Naive thymus-derived CD4-positive, alpha-beta T cell (primary cell): ENCODE results near the gene PPP5C. TPM values are rescaled to one million over a fixed set of nuclear protein-coding genes. Genes with fewer than 3 reads are reported as not detected.

Experiments used
- ATAC-seq: fragments of 150-1000 bp; cut with Tn5 transposase; 2 replicates; pipeline ENCODE4 v1.10.0; 2021; ENCODE audit warnings: mild to moderate bottlenecking, moderate library complexity
- CTCF ChIA-PET: fragments of 350-600 bp; sonication (Branson Sonifier 250); formaldehyde crosslinking; loops from one replicate; lab custom pipeline; 2021; ENCODE audit warnings: antibody characterized with exemption; lab: Charles Lee
- POLR2A ChIA-PET: fragments of 350-600 bp; sonication (Branson Sonifier 250); formaldehyde crosslinking; loops from one replicate; lab custom pipeline; 2021; ENCODE audit warnings: antibody characterized with exemption, inconsistent platforms; lab: Charles Lee
- DNase-seq, 9 donors: peaks; one replicate each; pipeline versions ENCODE4 v3.0.0 to v3.0.0-alpha.2; 2020 to 2022; ENCODE audit warnings: mixed read lengths in 1 of 9
- H3K27ac ChIP-seq: one replicate; pipeline ENCODE4 v1.7.0; 2013; ENCODE audit warnings: mild to moderate bottlenecking, low read depth, low read length, moderate library complexity
- H3K27me3 ChIP-seq, 2 donors: one replicate each; pipeline ENCODE4 v1.7.0; 2013; ENCODE audit warnings: low read length in 2 of 2, mild to moderate bottlenecking in 2 of 2, moderate library complexity in 2 of 2; ENCODE audit not compliant: control insufficient read depth in 2 of 2, insufficient read depth in 2 of 2
- H3K36me3 ChIP-seq, 3 experiments: 1 replicate in 2 of 3; 2 replicates in 1 of 3; pipeline ENCODE4 v1.7.0; 2013; ENCODE audit warnings: low read length in 3 of 3, mild to moderate bottlenecking in 3 of 3, moderate library complexity in 1 of 3; ENCODE audit not compliant: insufficient read depth in 3 of 3, control insufficient read depth in 2 of 3
- H3K4me1 ChIP-seq, 2 donors: one replicate each; pipeline ENCODE4 v1.7.0; 2013; ENCODE audit warnings: low read length in 2 of 2, mild to moderate bottlenecking in 2 of 2, moderate library complexity in 1 of 2; ENCODE audit not compliant: control insufficient read depth in 2 of 2, insufficient read depth in 2 of 2
- H3K4me3 ChIP-seq: 2 replicates; pipeline ENCODE4 v1.7.0; 2013; ENCODE audit warnings: mild to moderate bottlenecking, low read length
- H3K9me3 ChIP-seq, 3 experiments: 1 replicate in 2 of 3; 2 replicates in 1 of 3; pipeline ENCODE4 v1.7.0; 2013; ENCODE audit warnings: low read length in 3 of 3; ENCODE audit not compliant: control insufficient read depth in 2 of 3
- H3K27ac Mint-ChIP-seq, 9 donors: one replicate each; pipeline ENCODE4 v1.8.0; 2020 to 2022; ENCODE audit warnings: mixed read lengths in 9 of 9, mild to moderate bottlenecking in 8 of 9, moderate library complexity in 5 of 9, inconsistent platforms in 2 of 9
- H3K27me3 Mint-ChIP-seq, 5 donors: one replicate each; pipeline ENCODE4 v1.8.0; 2021 to 2022; ENCODE audit warnings: mixed read lengths in 5 of 5, mild to moderate bottlenecking in 1 of 5
- H3K36me3 Mint-ChIP-seq, 5 donors: one replicate each; pipeline ENCODE4 v1.8.0; 2020 to 2022; ENCODE audit warnings: mixed read lengths in 5 of 5, mild to moderate bottlenecking in 3 of 5, inconsistent platforms in 1 of 5
- H3K4me1 Mint-ChIP-seq, 7 donors: one replicate each; pipeline ENCODE4 v1.8.0; 2020 to 2022; ENCODE audit warnings: mixed read lengths in 7 of 7, mild to moderate bottlenecking in 3 of 7, inconsistent platforms in 1 of 7
- H3K4me3 Mint-ChIP-seq, 10 donors: one replicate each; pipeline ENCODE4 v1.8.0; 2020 to 2022; ENCODE audit warnings: mild to moderate bottlenecking in 10 of 10, mixed read lengths in 10 of 10, moderate library complexity in 6 of 10, inconsistent platforms in 2 of 10
- H3K9me3 Mint-ChIP-seq, 11 donors: one replicate each; pipeline ENCODE4 v1.8.0; 2020 to 2022; ENCODE audit warnings: mixed read lengths in 11 of 11, mild to moderate bottlenecking in 4 of 11, inconsistent platforms in 1 of 11, moderate library complexity in 1 of 11
- intact Hi-C, 2 donors: fragments of 100-400 bp; cut with micrococcal nuclease; formaldehyde crosslinking; loops; one replicate each; pipeline ENCODE4 v1.15.1; 2023
- polyA plus RNA-seq, 2 donors: library from polyadenylated mRNA; unstranded; fragments of 300-500 nt; fragmentation: Illumina TruSeq; gene quantifications; one replicate each; pipeline ENCODE4 v1.2.3, GENCODE V29; 2021
- total RNA-seq, 6 experiments: library from RNA in 5 of 6; stranded (reverse) in 5 of 6; gene quantifications; 1 replicate in 5 of 6; 2 replicates in 1 of 6; pipeline ENCODE4 v1.2.3 and lab custom pipeline; 2021 to 2026

The PPP5C gene
- total and polyA plus RNA-seq, 7 experiments from 2014 or later: 17.4 to 107 (median 44.7) TPM

- ATAC-seq: no peak
- intact Hi-C loops: no loop called here
- no peak overlapping the region for H3K27ac ChIP-seq
- H3K27ac Mint-ChIP-seq: peak overlapping the region in 1 of 9 donors; percentile 55
- H3K36me3 Mint-ChIP-seq: peaks cover 7 to 25% (median 11%) of the 10 kb centered on the region in 5 donors
- no peak overlapping the region for H3K4me3 Mint-ChIP-seq
- ChIA-PET CTCF (interaction anchor here (0.6 kb wide), 1 partner anchor 192 kb away, joined by 3 read pairs; no protein-coding TSS in a partner anchor), POLR2A (no interaction called here)
- peaks cover 0 to 23% (median 0%) of the 10 kb centered on the region in 3 experiments for H3K36me3 ChIP-seq
- no peaks in the 10 kb centered on the region for H3K9me3 ChIP-seq
- no peaks in the 10 kb centered on the region for H3K27me3 Mint-ChIP-seq
- no peak for DNase-seq
- no peak overlapping the region for H3K4me3 ChIP-seq
- H3K4me1 ChIP-seq: peaks cover 8% of the 10 kb centered on the region in 2 donors
- H3K4me1 Mint-ChIP-seq: peaks cover 18 to 60% (median 47%) of the 10 kb centered on the region in 7 donors
- H3K27me3 ChIP-seq: no peaks in the 10 kb centered on the region
- no peaks in the 10 kb centered on the region for H3K9me3 Mint-ChIP-seq
Observed at GRCh38 chr19:46365561-46365960, 18.7 kb downstream of the PPP5C start.

- H3K27me3 ChIP-seq: no peaks in the 10 kb centered on the region
- peaks cover 4 to 12% of the 10 kb centered on the region in 2 donors for H3K4me1 ChIP-seq
- no peak overlapping the region for H3K4me3 ChIP-seq
- ChIA-PET CTCF (interaction anchor here (0.6 kb wide), 1 partner anchor 175 kb away, joined by 3 read pairs; no protein-coding TSS in a partner anchor), POLR2A (no interaction called here)
- Mint-ChIP-seq H3K27me3 (no peaks in the 10 kb centered on the region), H3K4me1 (peaks cover 20 to 63% (median 51%) of the 10 kb centered on the region in 7 donors), H3K9me3 (no peaks in the 10 kb centered on the region), H3K4me3 (no peak overlapping the region), H3K36me3 (peaks cover 7 to 29% (median 11%) of the 10 kb centered on the region in 5 donors), H3K27ac (peak overlapping the region in 1 of 9 donors; percentile 21)
- DNase-seq (no peak), ATAC-seq (no peak)
- no peaks in the 10 kb centered on the region for H3K9me3 ChIP-seq
- intact Hi-C loops: no loop called here
- H3K27ac ChIP-seq: no peak overlapping the region
- H3K36me3 ChIP-seq: peaks cover 0 to 23% (median 0%) of the 10 kb centered on the region in 3 experiments
Observed at GRCh38 chr19:46366620-46367292, 19.9 kb downstream of the PPP5C start.

- CTCF ChIA-PET: interaction anchor here (0.9 kb wide), 1 partner anchor 21 kb away, joined by 3 read pairs; the partner anchor contains the start of gene PPP5C
- no peak for ATAC-seq
- H3K4me1 ChIP-seq: peaks cover 4 to 8% of the 10 kb centered on the region in 2 donors
- no peak overlapping the region for H3K4me3 ChIP-seq
- H3K27ac Mint-ChIP-seq: peak overlapping the region in 1 of 9 donors; percentile 21
- no peak overlapping the region for H3K4me3 Mint-ChIP-seq
- H3K9me3 Mint-ChIP-seq: no peaks in the 10 kb centered on the region
- intact Hi-C loops: no loop called here
- peaks cover 5 to 29% (median 11%) of the 10 kb centered on the region in 5 donors for H3K36me3 Mint-ChIP-seq
- no peak for DNase-seq
- H3K9me3 ChIP-seq: no peaks in the 10 kb centered on the region
- H3K36me3 ChIP-seq: peaks cover 0 to 23% (median 0%) of the 10 kb centered on the region in 3 experiments
- H3K27me3 ChIP-seq: no peaks in the 10 kb centered on the region
- H3K27ac ChIP-seq: no peak overlapping the region
- H3K27me3 Mint-ChIP-seq: no peaks in the 10 kb centered on the region
- peaks cover 22 to 65% (median 52%) of the 10 kb centered on the region in 7 donors for H3K4me1 Mint-ChIP-seq
- POLR2A ChIA-PET: no interaction called here
Observed at GRCh38 chr19:46367426-46367825, 20.5 kb downstream of the PPP5C start.

- Mint-ChIP-seq H3K4me3 (no peak overlapping the region), H3K36me3 (peaks cover 5 to 29% (median 11%) of the 10 kb centered on the region in 5 donors), H3K27me3 (no peaks in the 10 kb centered on the region), H3K27ac (no peak overlapping the region), H3K4me1 (peaks cover 22 to 66% (median 57%) of the 10 kb centered on the region in 7 donors), H3K9me3 (no peaks in the 10 kb centered on the region)
- Histone ChIP-seq H3K4me3 (no peak overlapping the region), H3K9me3 (no peaks in the 10 kb centered on the region), H3K36me3 (peaks cover 0 to 23% (median 0%) of the 10 kb centered on the region in 3 experiments), H3K27ac (no peak overlapping the region), H3K4me1 (peaks cover 4 to 8% of the 10 kb centered on the region in 2 donors), H3K27me3 (no peaks in the 10 kb centered on the region)
- DNase-seq (no peak), ATAC-seq (no peak)
- ChIA-PET CTCF (interaction anchor here (0.6 to 1.1 kb wide), 3 partner anchors 22 to 131 kb away, joined by 3 to 4 read pairs (median 3); partner anchors contain the start of gene PPP5C), POLR2A (no interaction called here)
- intact Hi-C loops: no loop called here
Observed at GRCh38 chr19:46368116-46368515, 21.2 kb downstream of the PPP5C start.

GRCh38 chr19:46369817-46370216 is 22.9 kb downstream of the PPP5C start:
- CTCF ChIA-PET: interaction anchor here (1.1 kb wide), 1 partner anchor 12 kb away, joined by 4 read pairs; no protein-coding TSS in a partner anchor
- H3K27me3 Mint-ChIP-seq: no peaks in the 10 kb centered on the region
- Histone ChIP-seq H3K36me3 (peaks cover 0 to 19% (median 0%) of the 10 kb centered on the region in 3 experiments), H3K27me3 (no peaks in the 10 kb centered on the region), H3K4me3 (no peak overlapping the region), H3K9me3 (no peaks in the 10 kb centered on the region), H3K27ac (no peak overlapping the region), H3K4me1 (peaks cover 4 to 8% of the 10 kb centered on the region in 2 donors)
- POLR2A ChIA-PET: no interaction called here
- H3K9me3 Mint-ChIP-seq: no peaks in the 10 kb centered on the region
- no peak overlapping the region for H3K4me3 Mint-ChIP-seq
- H3K4me1 Mint-ChIP-seq: peaks cover 18 to 60% (median 44%) of the 10 kb centered on the region in 7 donors
- intact Hi-C loops: no loop called here
- ATAC-seq: no peak
- no peak for DNase-seq
- H3K36me3 Mint-ChIP-seq: peaks cover 0 to 19% (median 4%) of the 10 kb centered on the region in 5 donors
- no peak overlapping the region for H3K27ac Mint-ChIP-seq

GRCh38 chr19:46371371-46371901 is 24.5 kb downstream of the PPP5C start:
- H3K27ac ChIP-seq: no peak overlapping the region
- peaks cover 4 to 5% of the 10 kb centered on the region in 2 donors for H3K4me1 ChIP-seq
- Mint-ChIP-seq H3K4me1 (peaks cover 18 to 50% (median 33%) of the 10 kb centered on the region in 7 donors), H3K27ac (peak overlapping the region in 4 of 9 donors; percentile 43 to 70 (median 64)), H3K27me3 (no peaks in the 10 kb centered on the region), H3K9me3 (no peaks in the 10 kb centered on the region), H3K4me3 (peak overlapping the region in 5 of 10 donors; percentile 1 to 53 (median 8)), H3K36me3 (peaks cover 4 to 20% (median 7%) of the 10 kb centered on the region in 5 donors)
- intact Hi-C loops: no loop called here
- no peaks in the 10 kb centered on the region for H3K9me3 ChIP-seq
- ChIA-PET CTCF (no interaction called here), POLR2A (no interaction called here)
- H3K4me3 ChIP-seq: no peak overlapping the region
- DNase-seq: peak in 1 of 9 donors; percentile 22
- peak; percentile 38 for ATAC-seq
- peaks cover 0 to 25% (median 0%) of the 10 kb centered on the region in 3 experiments for H3K36me3 ChIP-seq
- H3K27me3 ChIP-seq: no peaks in the 10 kb centered on the region
